Activated CD4-positive, alpha-beta memory T cell treated with anti-CD3 and anti-CD28 coated beads, Interleukin-2, amount 10 ng/mL, durations not matched to agents 7 days and 5 days (primary cell): ENCODE measurements around the gene CYP4F2. TPM values are rescaled to one million over a fixed set of nuclear protein-coding genes. Genes with fewer than 3 reads are reported as not detected.
"Not testable (repeated sequence)": the region's sequence is repeated elsewhere in the genome, so short reads cannot be mapped to it uniquely, and the experiment has no call there.

ENCODE experiments used
- CTCF ChIA-PET: fragments of 350-600 bp; sonication (Branson Sonifier 250); formaldehyde crosslinking; loops from one replicate; lab custom pipeline; 2021; ENCODE audit warnings: antibody characterized with exemption, inconsistent platforms; lab: Charles Lee
- POLR2A ChIA-PET: fragments of 350-600 bp; sonication (Branson Sonifier 250); formaldehyde crosslinking; loops from one replicate; lab custom pipeline; 2021; ENCODE audit warnings: antibody characterized with exemption; lab: Charles Lee
- DNase-seq: peaks from one replicate; pipeline ENCODE4 v3.0.0-alpha.2; 2020
- H3K27ac Mint-ChIP-seq: one replicate; pipeline ENCODE4 v1.8.0; 2021; ENCODE audit warnings: mild to moderate bottlenecking, mixed read lengths
- H3K27me3 Mint-ChIP-seq: one replicate; pipeline ENCODE4 v1.8.0; 2021; ENCODE audit warnings: mixed read lengths
- H3K36me3 Mint-ChIP-seq: one replicate; pipeline ENCODE4 v1.8.0; 2021; ENCODE audit warnings: low read depth, mixed read lengths
- H3K4me1 Mint-ChIP-seq: one replicate; pipeline ENCODE4 v1.8.0; 2021; ENCODE audit warnings: mixed read lengths
- H3K4me3 Mint-ChIP-seq: one replicate; pipeline ENCODE4 v1.8.0; 2021; ENCODE audit warnings: mild to moderate bottlenecking, mixed read lengths
- H3K9me3 Mint-ChIP-seq: one replicate; pipeline ENCODE4 v1.8.0; 2021; ENCODE audit warnings: mixed read lengths
- total RNA-seq, 2 experiments: library from RNA; stranded (reverse); gene quantifications; one replicate each; pipeline ENCODE4 v1.2.3, GENCODE V29; 2021

CYP4F2 gene
- total RNA-seq, 2 experiments from 2014 or later: not detected

DNA sequence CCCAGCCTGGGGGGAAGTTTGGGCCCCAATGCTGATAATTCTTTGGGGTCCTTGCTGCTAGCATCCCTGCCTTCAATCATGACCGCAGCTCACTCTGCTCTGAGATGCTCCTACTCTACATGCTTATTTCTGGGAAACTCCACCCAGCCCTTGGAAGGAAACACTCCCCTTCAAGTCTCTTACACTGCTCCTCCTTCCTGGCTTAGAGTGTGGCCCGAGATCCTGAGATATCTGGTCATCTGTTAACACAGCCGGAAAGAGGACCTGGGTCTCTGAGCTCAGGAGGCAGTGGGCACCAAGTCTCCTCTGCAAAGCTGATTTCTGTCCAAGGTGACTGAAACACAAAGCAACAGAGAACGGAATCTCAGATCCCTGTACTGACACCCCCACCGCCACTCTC lies 33.0 kb downstream of the CYP4F2 start:
- Mint-ChIP-seq H3K27me3 (peaks cover 6% of the 10 kb centered on the region), H3K4me3 (no peak overlapping the region), H3K27ac (no peak overlapping the region), H3K36me3 (no peaks in the 10 kb centered on the region), H3K4me1 (no peaks in the 10 kb centered on the region), H3K9me3 (no peaks in the 10 kb centered on the region)
- POLR2A ChIA-PET: no interaction called here
- no peak for DNase-seq
- CTCF ChIA-PET: no interaction called here

GRCh38 chr19:15863272-15863671 lies 34.6 kb downstream of the CYP4F2 start:
- no peak overlapping the region for H3K4me3 Mint-ChIP-seq
- H3K27ac Mint-ChIP-seq: no peak overlapping the region
- CTCF ChIA-PET: no interaction called here
- DNase-seq: no peak
- POLR2A ChIA-PET: interaction anchor here (0.8 kb wide), 1 partner anchor 27 kb away, joined by 3 read pairs; no protein-coding TSS in a partner anchor
- peaks cover 6% of the 10 kb centered on the region for H3K27me3 Mint-ChIP-seq
- no peaks in the 10 kb centered on the region for H3K36me3 Mint-ChIP-seq
- H3K4me1 Mint-ChIP-seq: no peaks in the 10 kb centered on the region
- H3K9me3 Mint-ChIP-seq: no peaks in the 10 kb centered on the region

DNA sequence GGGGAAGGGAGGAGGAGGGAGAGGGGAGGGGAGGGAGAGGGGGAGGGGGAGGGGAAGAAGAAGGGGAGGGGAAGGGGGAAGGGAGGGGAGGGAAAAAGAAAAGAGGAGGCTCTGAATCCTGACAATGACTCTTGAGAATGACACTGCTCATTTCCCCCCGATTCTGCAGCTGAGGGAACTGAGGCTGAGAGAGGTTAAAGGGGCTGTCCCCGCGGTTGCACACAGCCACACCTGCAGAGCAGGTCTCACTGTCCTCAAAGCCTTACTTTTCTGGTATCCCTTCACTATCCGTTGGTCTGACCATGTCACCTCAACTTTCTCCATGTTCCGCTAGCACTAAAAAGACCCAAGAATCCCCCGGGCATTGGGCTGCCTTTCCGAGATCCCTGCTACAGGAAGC lies 35.4 kb downstream of the CYP4F2 start:
- ChIA-PET POLR2A (no interaction called here), CTCF (no interaction called here)

DNA sequence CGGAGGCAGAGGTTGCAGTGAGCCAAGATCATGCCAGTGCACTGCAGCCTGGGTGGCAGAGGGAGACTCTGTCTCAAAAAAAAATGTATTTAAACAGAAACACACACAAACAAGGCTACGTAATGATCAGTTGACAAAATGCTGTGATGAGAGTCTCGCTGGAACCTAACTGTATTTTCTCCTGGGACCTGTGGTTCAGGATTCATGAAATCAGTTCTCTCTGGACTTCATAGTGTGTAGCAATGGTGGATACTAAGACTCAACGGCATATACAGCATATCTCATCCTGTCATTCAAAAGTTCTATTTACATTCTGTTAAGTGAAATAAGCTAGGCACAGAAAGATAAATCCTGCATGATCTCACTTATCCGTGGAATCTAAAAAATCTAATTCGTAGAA lies 37.4 kb downstream of the CYP4F2 start:
- POLR2A ChIA-PET: no interaction called here
- CTCF ChIA-PET: no interaction called here
- Mint-ChIP-seq H3K27ac (no peak overlapping the region), H3K27me3 (peaks cover 5% of the 10 kb centered on the region), H3K4me1 (no peaks in the 10 kb centered on the region), H3K9me3 (no peaks in the 10 kb centered on the region), H3K36me3 (no peaks in the 10 kb centered on the region), H3K4me3 (no peak overlapping the region)
- DNase-seq: no peak

More for the DNA sequence above, 35.4 kb downstream of the CYP4F2 start:
- H3K27ac Mint-ChIP-seq: no peak overlapping the region
- H3K36me3 Mint-ChIP-seq: no peaks in the 10 kb centered on the region
- H3K4me1 Mint-ChIP-seq: no peaks in the 10 kb centered on the region
- no peak for DNase-seq
- H3K9me3 Mint-ChIP-seq: no peaks in the 10 kb centered on the region
- peaks cover 6% of the 10 kb centered on the region for H3K27me3 Mint-ChIP-seq
- no peak overlapping the region for H3K4me3 Mint-ChIP-seq

GRCh38 chr19:15859187-15859586 lies 38.7 kb downstream of the CYP4F2 start:
- Mint-ChIP-seq H3K27ac (no peak overlapping the region), H3K4me3 (no peak overlapping the region), H3K36me3 (no peaks in the 10 kb centered on the region), H3K4me1 (no peaks in the 10 kb centered on the region), H3K27me3 (peaks cover 5% of the 10 kb centered on the region), H3K9me3 (no peaks in the 10 kb centered on the region)
- POLR2A ChIA-PET: no interaction called here
- no peak for DNase-seq
- CTCF ChIA-PET: no interaction called here

DNA sequence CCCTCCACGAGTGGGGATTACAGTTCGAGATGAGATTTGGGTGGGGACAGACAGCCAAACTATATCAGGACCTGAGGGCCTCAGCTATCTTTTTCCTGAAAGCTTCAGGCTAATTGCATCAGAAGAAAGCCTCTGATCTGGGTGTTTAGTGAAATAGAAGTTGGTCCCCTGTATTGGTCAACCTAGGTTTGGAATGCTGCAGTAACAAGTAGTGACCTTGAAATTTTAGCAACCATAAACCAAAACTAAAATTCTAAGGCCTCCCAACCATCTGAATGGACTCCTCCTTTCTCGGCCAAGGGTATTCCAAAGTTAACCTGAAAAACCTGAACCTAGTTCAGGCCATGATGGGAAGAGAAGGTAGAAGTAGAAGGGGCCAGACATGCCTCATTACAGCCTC lies 47.5 kb downstream of the CYP4F2 start:
- Mint-ChIP-seq H3K36me3 (no peaks in the 10 kb centered on the region), H3K4me3 (no peak overlapping the region), H3K27ac (no peak overlapping the region), H3K4me1 (peaks cover 4% of the 10 kb centered on the region), H3K27me3 (no peaks in the 10 kb centered on the region), H3K9me3 (no peaks in the 10 kb centered on the region)
- ChIA-PET CTCF (no interaction called here), POLR2A (no interaction called here)
- no peak for DNase-seq

- ChIA-PET CTCF (no interaction called here), POLR2A (interaction anchor here (1.8 kb wide), 1 partner anchor 10 kb away, joined by 4 read pairs; no protein-coding TSS in a partner anchor)
- H3K9me3 Mint-ChIP-seq: no peaks in the 10 kb centered on the region
- DNase-seq: no peak
- peaks cover 2% of the 10 kb centered on the region for H3K36me3 Mint-ChIP-seq
- H3K4me3 Mint-ChIP-seq: no peak overlapping the region
- H3K27ac Mint-ChIP-seq: no peak overlapping the region
- no peaks in the 10 kb centered on the region for H3K27me3 Mint-ChIP-seq
- H3K4me1 Mint-ChIP-seq: peaks cover 30% of the 10 kb centered on the region
These were observed 51.0 kb downstream of the CYP4F2 start for GRCh38 chr19:15846923-15847322.

DNA sequence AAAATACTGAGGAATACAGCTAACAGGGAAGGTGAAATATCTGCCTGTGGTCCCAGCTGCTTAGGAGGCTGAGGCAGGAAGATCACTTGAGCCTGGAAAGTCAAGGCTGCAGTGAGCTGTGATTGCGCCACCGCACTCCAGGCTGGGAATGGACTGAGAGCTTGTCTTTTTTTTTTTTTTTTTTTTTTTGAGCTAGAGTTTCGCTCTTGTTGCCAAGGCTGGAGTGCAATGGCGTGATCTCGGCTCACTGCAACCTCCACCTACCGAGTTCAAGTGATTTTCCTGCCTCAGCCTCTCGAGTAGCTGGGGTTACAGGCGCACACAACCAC lies 54.0 kb downstream of the CYP4F2 start:
- POLR2A ChIA-PET: interaction anchor here (1.2 to 1.9 kb wide), 4 partner anchors 9 to 377 kb away, joined by 3 to 6 read pairs (median 4); no protein-coding TSS in a partner anchor
- CTCF ChIA-PET: interaction anchor here (1.0 to 1.2 kb wide), 2 partner anchors 9 to 214 kb away, joined by 4 to 5 read pairs; no protein-coding TSS in a partner anchor
- Mint-ChIP-seq H3K27ac (peak overlapping the region; percentile 74), H3K4me1 (peaks cover 33% of the 10 kb centered on the region)
- DNase-seq, H3K9me3 Mint-ChIP-seq, H3K36me3 Mint-ChIP-seq, H3K27me3 Mint-ChIP-seq, H3K4me3 Mint-ChIP-seq: not testable (repeated sequence)

GRCh38 chr19:15843203-15843893 lies 54.5 kb downstream of the CYP4F2 start:
- DNase-seq: no peak
- no peak overlapping the region for H3K4me3 Mint-ChIP-seq
- H3K36me3 Mint-ChIP-seq: peaks cover 2% of the 10 kb centered on the region
- peaks cover 34% of the 10 kb centered on the region for H3K4me1 Mint-ChIP-seq
- no peaks in the 10 kb centered on the region for H3K9me3 Mint-ChIP-seq
- H3K27ac Mint-ChIP-seq: peak overlapping the region; percentile 74
- CTCF ChIA-PET: interaction anchor here (1.2 kb wide), 1 partner anchor 8 kb away, joined by 4 read pairs; no protein-coding TSS in a partner anchor
- no peaks in the 10 kb centered on the region for H3K27me3 Mint-ChIP-seq
- POLR2A ChIA-PET: interaction anchor here (1.2 to 1.9 kb wide), 4 partner anchors 8 to 376 kb away, joined by 3 to 6 read pairs (median 4); no protein-coding TSS in a partner anchor

DNA sequence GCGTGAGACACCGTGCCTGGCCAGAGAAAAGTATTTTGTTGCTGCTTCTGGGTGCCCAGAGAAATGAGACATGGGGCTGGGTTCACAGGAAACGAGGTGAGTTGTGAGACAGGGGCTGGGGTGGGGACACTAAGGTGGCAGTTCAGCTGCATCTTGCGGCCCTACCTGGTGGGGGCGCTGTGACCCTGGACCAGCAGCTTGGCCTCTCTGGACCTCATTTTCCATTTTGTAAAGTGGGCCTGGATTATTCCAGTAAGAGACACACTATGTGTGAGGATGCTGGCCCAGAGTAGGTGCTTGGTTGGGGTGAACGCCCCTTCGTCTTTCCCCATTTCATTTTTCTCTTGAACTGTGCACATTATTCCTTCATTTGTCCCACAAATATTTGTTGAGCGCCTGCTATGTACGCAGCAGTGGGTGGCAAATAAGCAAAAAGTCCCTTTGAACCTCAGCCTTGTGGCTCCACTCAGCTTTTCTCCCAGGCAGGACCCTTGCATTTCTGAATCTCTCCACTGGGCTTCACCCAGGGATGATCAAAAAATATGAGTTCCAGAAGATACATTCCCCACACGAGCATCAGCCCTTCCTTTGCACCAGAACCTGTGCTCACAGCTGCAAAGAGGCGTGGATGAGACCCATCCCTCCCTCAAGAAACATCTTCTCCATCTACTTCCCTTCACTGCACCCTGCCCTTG lies 55.9 kb downstream of the CYP4F2 start:
- Mint-ChIP-seq H3K4me1 (peaks cover 43% of the 10 kb centered on the region), H3K4me3 (no peak overlapping the region), H3K27me3 (no peaks in the 10 kb centered on the region), H3K27ac (no peak overlapping the region), H3K36me3 (peaks cover 2% of the 10 kb centered on the region), H3K9me3 (no peaks in the 10 kb centered on the region)
- POLR2A ChIA-PET: no interaction called here
- CTCF ChIA-PET: no interaction called here
- DNase-seq: peak; percentile 23

DNA sequence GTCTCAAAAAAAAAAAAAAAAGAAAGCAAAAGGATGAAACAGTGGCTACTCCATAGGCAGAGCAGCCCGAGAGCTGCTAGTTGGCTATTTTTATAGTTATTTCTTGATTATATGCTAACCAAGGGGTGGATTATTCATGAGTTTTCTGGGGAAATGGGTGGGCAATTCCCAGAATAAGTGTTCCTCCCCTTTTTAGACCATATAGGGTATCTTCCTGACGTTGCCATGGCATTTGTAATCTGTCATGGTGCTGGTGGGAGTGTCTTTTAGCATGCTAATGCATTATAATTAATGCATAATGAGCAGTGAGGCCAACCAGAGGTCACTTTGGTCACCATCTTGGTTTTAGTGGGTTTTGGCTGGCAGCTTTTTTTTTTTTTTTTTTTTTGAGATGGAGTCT lies 57.0 kb downstream of the CYP4F2 start:
- DNase-seq: no peak
- POLR2A ChIA-PET: no interaction called here
- Mint-ChIP-seq H3K4me1 (peaks cover 44% of the 10 kb centered on the region), H3K27ac (no peak overlapping the region), H3K36me3 (peaks cover 2% of the 10 kb centered on the region), H3K27me3 (no peaks in the 10 kb centered on the region), H3K4me3 (no peak overlapping the region), H3K9me3 (no peaks in the 10 kb centered on the region)
- CTCF ChIA-PET: no interaction called here

DNA sequence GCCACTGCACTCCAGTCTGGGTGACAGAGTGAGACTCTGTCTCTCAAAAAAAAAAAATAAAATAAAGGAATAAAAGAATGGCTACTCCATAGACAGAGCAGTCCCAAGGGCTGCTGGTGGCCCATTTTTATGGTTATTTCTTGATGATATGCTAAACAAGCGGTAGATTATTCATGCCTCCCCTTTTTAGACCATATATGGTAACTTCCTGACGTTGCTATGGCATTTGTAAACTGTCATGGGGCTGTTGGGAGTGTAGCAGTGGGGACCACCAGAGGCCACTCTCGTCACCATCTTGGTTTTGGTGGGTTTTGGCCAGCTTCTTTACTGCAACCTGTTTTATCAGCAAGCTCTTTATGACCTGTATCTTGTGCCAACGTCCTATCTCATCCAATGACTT lies 58.0 kb downstream of the CYP4F2 start:
- H3K4me3 Mint-ChIP-seq, H3K27ac Mint-ChIP-seq, H3K27me3 Mint-ChIP-seq, H3K9me3 Mint-ChIP-seq, H3K36me3 Mint-ChIP-seq, CTCF ChIA-PET, POLR2A ChIA-PET, DNase-seq: not testable (repeated sequence)
- H3K4me1 Mint-ChIP-seq: peaks cover 47% of the 10 kb centered on the region

GRCh38 chr19:15838351-15838750 lies 59.5 kb downstream of the CYP4F2 start:
- Mint-ChIP-seq H3K27ac (no peak overlapping the region), H3K4me3 (no peak overlapping the region), H3K9me3 (no peaks in the 10 kb centered on the region), H3K4me1 (peaks cover 35% of the 10 kb centered on the region), H3K36me3 (no peaks in the 10 kb centered on the region), H3K27me3 (no peaks in the 10 kb centered on the region)
- no peak for DNase-seq
- CTCF ChIA-PET: interaction anchor here (1.2 kb wide), 1 partner anchor 203 kb away, joined by 3 read pairs; no protein-coding TSS in a partner anchor
- POLR2A ChIA-PET: interaction anchor here (0.6 to 2.4 kb wide), 3 partner anchors 238 to 500 kb away, joined by 3 to 9 read pairs (median 3); partner anchors contain the start of genes AP1M1 and TPM4
